ENCODE measurements around the gene INPP5K.
"Not testable (repeated sequence)": the region's sequence is repeated elsewhere in the genome, so short reads cannot be mapped to it uniquely, and the experiment has no call there.

INPP5K gene

DNA sequence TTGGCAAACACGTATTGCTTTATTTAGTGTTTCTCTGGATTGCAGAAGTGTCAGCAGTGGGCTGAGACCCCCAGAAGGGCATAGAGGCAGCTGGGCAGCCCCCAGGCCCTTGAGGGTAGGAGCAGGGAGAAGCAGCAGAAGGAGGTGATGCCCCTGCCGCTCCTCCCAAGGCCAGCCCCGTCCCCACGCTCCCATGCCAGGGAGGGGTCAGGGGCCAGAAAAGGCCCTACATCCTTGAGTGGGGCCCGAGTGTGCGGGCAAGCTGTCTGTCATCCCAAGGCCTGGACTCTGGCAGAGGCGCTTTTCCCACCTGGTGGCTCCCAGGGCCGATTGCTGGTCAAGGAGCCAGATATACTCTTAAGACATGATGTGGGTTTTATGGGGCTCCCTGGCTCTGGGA lies 52.2 kb downstream of the INPP5K start:
- DNase-seq (ENCODE audit: low read depth in 2 of 2) = no peak

- no peak for DNase-seq (ENCODE audit: low read depth in 2 of 2)
These were observed 54.0 kb downstream of the INPP5K start for GRCh38 chr17:1462164-1463112.

- DNase-seq (ENCODE audit: low read depth in 2 of 2) = no peak
These were observed 55.0 kb downstream of the INPP5K start for GRCh38 chr17:1461198-1461944.

- no peak for DNase-seq (ENCODE audit: low read depth in 2 of 2)
These were observed 56.2 kb downstream of the INPP5K start for GRCh38 chr17:1460233-1460632.

GRCh38 chr17:1455797-1456599 lies 60.4 kb downstream of the INPP5K start, which contains the start of gene CRK:
Gene CRK, minus strand, starts transcription at chr17:1456232. Its CDS starts 115 bp downstream, at chr17:1456117.
- DNase-seq (ENCODE audit: low read depth in 2 of 2) = peak; percentile 98

DNA sequence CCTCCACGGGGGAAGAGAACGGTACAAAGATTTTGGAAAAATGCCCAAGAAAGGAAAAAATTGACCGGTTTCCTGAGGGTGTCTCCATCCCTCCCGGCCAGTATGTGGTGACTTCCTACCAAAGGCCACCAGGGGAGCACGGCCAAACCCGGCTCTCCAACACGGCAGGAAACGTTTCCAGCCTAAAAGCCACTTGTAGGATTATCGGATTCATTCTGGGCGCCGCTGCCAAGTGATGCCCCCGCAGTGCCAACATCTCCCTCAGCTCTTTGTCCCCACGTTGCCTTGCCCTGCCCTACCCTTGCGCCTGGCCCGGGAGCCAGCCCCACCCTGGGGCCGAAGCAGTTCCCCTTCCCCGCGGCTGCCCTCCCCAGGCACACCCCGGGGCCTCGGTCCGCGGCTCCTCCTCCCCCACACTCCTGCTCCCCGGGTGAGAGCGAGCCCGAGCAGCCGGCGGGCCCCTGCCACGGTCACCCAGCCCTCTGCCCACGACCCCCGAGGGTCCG lies 61.1 kb downstream of the INPP5K start:
- no peak for DNase-seq (ENCODE audit: low read depth in 2 of 2)

- DNase-seq (ENCODE audit: low read depth in 2 of 2) = no peak
These were observed 61.9 kb downstream of the INPP5K start for GRCh38 chr17:1454541-1454940.

DNA sequence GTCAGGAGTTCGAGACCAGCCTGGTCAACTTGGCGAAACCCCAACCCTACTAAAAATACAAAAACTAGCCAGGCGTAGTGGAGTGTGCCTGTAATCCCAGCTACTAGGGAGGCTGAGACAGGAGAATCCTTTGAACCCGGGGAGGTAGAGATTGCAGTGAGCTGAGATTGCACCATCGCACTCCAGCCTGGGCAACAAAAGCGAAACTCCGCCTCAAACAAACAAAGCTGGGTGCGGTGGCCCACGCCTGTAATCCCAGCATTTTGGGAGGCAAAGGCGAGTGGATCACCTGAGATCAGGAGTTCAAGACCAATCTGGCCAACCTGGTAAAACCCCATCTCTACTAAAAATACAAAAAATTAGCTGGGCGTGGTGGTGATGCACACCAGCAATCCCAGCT lies 62.7 kb downstream of the INPP5K start:
- DNase-seq (ENCODE audit: low read depth in 2 of 2) = not testable (repeated sequence)

GRCh38 chr17:1452836-1453235 lies 63.6 kb downstream of the INPP5K start:
- no peak for DNase-seq (ENCODE audit: low read depth in 2 of 2)

DNA sequence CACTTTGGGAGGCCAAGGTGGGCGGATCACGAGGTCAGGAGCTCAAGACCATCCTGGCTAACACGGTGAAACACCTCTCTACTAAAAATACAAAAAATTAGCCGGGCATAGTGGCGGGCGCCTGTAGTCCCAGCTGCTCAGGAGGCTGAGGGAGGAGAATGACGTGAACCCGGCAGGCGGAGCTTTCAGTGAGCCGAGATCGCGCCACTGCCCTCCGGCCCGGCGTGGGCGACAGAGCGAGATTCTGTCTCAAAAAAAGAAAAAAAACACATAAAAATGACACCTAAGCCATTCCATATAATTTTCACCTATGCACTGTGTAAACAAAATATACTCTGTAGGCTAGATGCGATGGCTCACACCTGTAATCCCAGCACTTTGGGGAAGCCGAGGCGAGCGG lies 66.2 kb downstream of the INPP5K start:
- DNase-seq (ENCODE audit: low read depth in 2 of 2) = not testable (repeated sequence)

DNA sequence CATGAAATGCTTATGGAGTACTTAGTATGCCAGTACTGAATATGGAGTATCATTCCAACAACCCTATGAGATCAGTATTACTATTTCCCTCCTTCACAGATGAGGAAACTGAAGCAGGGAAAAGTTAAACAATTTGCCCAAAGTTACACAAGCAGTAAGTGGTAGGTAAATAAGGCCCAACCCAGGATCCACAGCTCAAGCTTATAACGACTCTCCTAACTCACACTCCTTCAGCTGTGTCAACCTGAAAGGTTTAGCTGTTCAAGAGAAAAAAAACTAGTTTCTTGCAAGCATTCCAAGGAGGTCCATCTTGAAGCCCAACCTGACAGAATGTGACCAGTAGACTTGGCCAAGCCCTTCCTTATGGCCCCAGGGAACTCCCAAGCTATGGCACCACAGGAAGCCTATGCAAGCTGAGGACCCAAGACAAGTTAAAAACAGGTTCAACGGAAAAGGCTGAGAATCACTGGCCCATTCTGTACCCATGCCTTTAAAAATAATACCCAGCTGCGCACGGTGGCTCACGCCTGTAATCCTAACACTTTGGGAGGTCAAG lies 66.9 kb downstream of the INPP5K start:
- DNase-seq (ENCODE audit: low read depth in 2 of 2) = no peak

- DNase-seq (ENCODE audit: low read depth in 2 of 2) = no peak
These were observed 69.4 kb downstream of the INPP5K start for GRCh38 chr17:1447052-1447451.

DNA sequence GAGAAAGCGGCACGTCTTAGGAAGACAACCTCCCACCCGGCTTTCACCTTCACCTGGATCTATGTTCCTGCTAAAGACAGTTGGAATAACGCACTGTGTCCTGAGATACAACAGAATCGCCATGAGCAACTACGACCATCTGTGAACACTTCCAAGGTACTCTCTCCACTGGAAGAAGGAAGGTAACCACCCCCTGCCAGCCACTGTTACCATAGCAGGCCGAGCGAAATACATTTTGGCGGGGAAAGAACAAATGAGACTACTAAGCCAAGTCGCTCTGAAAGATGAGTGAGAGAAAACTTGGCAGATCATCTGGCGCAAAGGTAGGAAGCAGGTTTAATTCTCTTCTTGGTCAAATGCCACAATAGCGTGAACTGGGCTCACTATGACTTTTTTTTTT lies 70.2 kb downstream of the INPP5K start:
- DNase-seq (ENCODE audit: low read depth in 2 of 2) = no peak

DNA sequence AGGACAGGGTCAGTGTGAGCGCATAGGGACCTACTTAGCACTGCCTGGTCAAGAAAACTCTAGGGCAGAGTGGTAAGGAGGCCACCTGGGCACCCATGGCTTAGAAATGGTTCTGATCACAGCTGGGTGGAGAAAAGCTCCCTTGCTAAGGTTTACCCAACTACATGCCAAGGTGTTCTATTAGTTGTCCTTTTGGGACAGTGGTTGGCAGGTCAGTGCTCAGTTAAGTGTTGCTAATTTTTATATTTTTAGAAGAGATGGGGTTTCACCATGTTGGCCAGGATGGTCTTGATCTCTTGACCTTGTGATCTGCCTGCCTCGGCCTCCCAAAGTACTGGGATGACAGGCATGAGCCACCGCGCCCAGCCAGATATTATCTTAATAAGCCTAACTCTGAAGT lies 70.7 kb downstream of the INPP5K start:
- DNase-seq (ENCODE audit: low read depth in 2 of 2) = not testable (repeated sequence)

All from stimulated activated CD8-positive, alpha-beta memory T cell treated with anti-CD3 and anti-CD28 coated beads, Interleukin-2, amount 100 ng/mL, for 1 hour (primary cell).